Activated naive CD4-positive, alpha-beta T cell treated with anti-CD3 and anti-CD28 coated beads, Interleukin-2, amount 50 U/mL, for 16 hours (primary cell): ENCODE measurements around the gene C16orf87.
"Not testable (repeated sequence)": the region's sequence is repeated elsewhere in the genome, so short reads cannot be mapped to it uniquely, and the experiment has no call there.

Source experiments
- DNase-seq: peaks from one replicate; pipeline ENCODE4 v3.0.0-alpha.2; 2020

The C16orf87 gene, protein sequence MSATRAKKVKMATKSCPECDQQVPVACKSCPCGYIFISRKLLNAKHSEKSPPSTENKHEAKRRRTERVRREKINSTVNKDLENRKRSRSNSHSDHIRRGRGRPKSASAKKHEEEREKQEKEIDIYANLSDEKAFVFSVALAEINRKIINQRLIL

DNA sequence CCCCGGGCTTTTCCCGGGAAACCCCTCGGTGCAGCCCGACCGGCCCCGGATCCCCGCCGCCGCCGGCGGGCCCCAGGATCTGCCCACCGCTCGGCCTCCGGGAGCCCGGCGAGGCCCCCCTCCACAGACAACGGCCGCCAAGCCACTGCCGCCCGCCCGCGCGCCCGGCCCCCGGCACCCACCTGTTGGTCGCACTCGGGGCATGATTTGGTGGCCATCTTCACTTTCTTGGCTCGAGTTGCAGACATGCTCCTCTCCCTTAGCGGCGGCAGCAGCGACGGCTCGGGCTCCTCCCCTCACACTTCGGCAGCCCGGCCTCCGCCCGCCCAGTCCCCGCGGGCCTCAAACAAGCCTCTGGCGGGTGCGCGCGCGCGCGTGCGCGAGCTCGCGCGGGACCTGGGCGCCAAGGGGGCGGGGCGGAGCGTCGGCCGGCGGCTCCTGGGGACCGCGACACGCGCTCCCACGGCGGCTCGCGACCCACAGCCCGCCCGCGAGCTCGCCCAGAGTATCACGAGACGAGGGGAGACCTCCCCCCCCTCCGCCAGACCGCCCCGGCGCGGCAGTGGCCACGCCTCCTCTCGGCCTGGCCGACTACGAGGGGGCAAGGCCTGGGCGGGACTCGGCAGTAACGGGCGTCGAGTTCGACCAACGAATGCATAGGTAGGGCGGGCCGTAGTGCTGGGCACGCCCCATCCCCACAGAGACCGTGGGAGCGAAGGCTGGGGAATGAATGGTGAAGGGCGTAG lies at the start of gene C16orf87:
TSS of gene C16orf87 (minus strand) at position 279 of the 746 bp plus-strand sequence. CDS start at position 248, 31 bp downstream.
- DNase-seq: peak; percentile 92

DNA sequence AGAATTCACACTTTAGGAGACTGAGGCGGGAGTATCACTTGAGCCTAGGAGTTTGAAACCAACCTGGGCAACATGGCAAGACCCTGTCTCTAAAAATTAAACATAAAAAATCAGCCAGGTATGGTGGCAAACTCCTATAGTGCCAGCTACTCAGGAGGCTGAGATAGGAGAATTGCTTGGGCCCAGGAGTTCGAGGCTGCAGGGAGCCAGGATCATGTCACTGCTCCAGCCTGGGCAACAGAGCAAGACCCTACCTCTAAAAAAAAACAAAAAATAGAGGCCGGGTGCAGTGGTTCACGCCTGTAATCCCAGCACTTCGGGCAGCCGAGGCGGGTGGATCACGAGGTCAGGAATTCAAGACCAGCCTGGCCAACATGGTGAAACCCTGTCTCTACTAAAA lies 44.3 kb upstream of the C16orf87 start:
- no peak for DNase-seq

DNA sequence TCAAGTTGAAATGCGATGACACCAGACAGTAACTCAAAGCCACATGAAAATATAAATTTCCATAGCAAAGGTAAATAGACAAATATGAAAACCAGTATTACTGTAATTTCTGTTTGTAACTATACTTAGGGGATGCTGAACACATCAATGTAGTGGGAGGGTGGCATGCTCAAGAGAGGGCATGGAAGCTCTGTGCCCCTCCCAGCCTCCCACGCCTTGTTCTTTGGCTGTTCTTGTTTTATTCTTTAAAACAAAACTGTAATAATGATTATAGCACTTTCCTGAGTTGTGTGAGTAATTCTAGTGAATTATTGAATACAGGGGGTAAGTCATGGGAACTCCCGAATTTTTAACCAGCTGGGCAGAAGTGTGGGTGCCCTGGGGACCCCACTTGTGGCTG lies 42.2 kb upstream of the C16orf87 start:
- no peak for DNase-seq

DNA sequence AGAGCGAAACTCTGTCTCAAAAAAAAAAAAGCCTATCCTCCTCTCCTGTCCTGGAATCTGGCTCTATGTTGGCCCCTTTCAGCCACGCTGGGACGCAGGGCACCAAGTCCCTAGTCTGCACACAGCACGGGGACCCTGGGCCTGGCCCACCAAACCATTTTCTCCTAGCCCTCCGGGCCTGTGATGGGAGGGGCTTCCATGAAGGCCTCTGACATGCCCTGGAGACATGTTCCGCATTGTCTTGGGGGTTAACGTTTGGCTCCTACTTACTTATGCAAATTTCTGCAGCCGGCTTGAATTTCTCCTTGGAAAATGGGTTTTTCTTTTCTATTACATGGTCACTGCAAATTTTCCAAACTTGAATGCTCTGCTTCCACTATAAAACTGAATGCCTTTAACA lies 40.6 kb upstream of the C16orf87 start:
- no peak for DNase-seq

DNA sequence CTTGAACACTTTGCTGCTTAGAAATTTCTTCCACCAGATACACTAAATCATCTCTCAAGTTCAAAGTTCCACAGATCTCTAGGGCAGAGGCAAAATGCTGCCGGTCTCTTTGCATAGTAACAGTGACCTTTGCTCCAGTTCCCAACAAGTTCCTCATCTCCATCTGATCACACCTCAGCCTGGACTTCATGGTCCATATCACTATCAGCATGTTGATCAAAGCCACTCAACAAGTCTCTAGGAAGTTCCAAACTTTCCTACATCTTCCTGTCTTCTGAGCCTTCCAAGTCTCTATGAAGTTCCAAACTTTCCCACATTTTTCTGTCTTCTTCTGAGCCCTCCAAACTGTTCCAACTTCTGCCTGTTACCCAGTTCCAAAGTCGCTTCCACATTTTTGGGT lies 37.9 kb upstream of the C16orf87 start:
- DNase-seq: not testable (repeated sequence)

DNA sequence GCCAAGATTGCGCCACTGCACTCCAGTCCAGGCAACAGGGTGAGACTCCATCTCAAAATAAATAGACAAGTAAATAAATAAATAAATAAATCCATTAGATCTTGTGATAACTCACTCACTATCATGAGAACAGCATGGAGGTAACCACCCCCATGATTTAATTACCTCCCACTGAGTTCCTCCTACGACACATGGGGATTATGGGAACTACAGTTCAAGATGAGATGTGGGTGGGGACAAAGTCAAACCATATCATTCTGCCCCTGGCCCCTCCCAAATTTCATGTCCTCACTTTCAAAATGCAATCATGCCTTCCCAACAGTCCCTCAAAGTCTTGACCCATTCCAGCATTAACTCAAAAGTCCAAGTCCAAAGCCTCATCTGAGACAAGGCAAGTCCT lies 36.5 kb upstream of the C16orf87 start:
- DNase-seq: not testable (repeated sequence)

DNA sequence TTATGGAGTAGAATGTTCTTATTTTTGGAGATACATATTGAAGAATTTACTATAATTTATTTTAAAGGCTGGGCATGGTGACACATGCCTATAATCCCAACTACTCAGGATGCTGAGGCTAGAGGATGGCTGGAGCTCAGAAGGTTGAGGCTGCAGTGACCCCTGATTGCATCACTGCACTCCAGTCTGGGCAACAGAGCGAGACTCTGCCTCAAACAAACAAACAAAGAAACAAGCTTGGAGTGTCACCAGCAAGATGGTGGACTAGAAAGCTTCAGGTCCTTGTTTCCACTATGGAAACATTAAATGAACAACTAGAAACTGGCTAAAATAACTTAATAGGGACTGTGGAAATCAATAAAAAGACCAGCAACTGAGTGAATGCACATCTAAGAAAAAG lies 35.3 kb upstream of the C16orf87 start:
- DNase-seq: no peak

DNA sequence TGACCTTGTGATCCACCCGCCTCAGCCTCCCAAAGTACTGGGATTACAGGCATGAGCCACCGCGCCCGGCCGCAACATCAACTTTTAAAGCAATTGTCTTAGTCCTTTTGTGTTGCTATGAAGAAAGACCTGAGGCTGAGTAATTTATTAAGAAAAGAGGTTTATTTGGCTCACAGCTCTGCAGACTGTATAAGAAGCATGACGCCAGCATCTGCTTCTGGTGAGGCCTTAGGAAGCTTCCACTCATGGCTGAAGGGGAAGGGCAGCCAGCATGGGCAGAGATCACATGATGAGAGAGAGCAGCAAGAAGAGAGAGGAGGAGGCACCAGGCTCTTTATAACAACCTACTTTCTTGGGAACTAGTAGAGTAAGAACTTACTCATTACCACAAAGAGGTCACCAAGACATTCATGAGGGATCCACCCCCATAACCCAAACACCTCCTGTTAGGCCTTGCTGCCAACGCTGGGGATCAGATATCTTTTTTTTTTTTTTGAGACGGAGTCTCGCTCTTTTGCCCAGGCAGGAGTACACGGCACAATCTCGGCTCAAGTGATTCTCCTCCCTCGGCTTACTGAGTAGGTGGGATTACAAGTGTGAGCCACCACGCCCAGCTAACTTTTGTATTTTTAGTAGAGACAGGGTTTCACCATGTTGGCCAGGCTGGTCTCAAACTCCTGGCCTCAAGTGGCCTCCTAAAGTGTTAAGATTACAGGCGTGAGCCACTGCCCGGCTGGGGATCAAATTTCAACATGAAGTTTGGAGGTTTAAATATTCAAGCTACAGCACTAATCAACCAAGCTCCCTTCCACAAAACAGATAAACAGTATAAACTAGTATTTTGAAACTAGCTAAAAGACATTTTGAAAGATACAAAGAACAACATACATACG lies 31.8 kb upstream of the C16orf87 start:
- DNase-seq: no peak

DNA sequence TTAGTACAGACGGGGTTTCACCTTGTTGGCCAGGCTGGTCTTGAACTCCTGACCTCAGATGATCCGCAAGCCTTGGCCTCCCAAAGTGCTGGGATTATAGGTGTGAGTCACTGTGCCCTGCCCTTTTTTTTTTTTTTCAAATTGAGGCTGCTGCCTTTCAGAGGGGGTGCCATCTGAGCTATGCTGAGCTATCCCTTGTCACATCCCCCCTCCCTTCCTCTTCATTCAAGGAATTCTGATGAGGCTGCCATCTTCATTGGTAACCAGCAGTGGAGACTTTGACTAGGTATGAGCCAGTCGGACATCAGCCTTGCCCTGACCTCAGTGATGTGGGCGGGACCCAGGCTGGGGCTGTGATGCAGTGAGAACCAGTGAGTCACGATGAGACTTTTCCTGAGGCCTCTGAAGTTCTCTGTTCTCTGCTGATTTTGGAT lies 28.8 kb upstream of the C16orf87 start:
- no peak for DNase-seq

DNA sequence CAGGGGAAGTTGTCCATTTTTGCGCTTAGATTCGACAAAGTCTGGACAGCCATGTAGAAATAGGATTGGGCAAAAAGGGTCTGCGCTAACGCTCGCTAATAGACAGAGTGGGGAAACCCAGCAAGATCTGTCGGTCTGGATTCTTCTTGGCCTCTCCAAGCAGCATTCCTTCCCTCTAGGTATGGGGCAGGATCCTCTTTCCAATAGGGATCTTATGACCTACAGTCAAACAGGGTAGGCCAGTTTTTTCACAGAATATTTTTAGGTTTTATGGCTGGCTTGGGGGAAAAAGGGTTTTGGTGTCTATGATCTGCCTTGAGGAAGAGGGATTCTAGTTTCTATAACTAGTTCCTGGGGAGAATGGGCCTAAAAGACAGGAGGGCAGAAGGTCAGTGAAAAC lies 27.2 kb upstream of the C16orf87 start:
- DNase-seq: no peak

DNA sequence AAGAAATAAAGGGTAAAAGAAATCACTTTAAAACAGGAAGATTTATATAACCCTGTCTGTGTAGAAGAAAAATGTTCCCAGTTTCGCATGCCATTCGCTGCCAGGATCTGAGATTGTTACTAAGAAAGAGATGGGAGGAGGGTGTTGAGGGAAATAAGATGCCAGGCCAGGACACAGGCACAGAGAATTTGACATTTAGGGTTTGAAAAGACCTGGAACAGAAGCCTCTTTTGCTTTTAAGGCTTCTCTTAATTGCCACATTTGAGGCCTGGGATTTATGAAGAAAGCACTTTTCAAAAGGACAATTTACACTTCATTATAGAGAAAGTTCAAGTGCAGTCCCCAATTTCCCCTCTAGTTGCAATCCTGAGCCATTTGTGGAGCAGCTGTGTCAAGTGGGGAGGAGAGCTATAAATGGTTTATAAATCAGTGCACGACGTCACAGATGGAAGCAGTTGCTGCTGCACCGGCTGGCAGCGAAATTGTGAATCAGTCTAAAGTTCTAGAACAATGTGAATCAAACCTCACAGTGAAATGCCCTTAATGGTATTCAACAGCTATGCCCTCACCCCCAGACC lies 26.5 kb upstream of the C16orf87 start:
- no peak for DNase-seq

DNA sequence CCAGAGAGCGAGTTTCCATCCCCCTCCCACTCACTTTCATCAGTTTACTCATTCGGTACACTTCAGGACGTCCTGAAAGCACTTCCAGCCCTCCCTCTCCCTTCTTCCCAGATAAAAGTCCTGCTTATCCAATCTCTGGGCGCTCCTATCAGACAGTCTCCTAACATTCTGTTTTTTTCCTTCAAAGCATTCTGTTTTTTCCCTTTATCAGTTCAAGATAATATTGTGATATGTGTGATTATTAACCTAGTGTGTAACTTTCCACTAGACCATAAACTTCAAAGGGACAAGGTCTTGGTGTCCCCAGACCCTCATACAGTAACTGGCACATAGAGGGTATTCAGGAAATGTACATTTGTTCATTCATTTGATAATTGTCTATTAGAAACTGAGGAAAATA lies 24.4 kb upstream of the C16orf87 start:
- no peak for DNase-seq

DNA sequence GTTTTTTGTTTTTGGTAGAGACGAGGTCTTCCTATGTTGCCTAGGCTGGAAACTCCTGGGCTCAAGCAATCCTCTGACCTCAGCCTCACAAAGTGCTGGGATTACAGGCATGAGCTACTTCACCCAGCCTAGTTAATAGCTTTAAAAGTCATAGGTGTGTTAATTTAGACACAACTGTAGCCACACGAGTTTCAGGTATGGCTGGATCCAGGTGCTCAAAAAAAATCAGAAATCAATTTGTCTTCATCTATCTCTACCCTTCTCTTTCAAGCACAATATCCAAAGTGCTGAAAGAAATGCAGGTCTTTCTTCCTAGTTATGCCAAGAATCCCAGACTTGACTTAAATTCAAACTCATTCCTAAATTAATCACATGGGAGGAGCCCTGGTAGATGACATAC lies 23.9 kb upstream of the C16orf87 start:
- no peak for DNase-seq

DNA sequence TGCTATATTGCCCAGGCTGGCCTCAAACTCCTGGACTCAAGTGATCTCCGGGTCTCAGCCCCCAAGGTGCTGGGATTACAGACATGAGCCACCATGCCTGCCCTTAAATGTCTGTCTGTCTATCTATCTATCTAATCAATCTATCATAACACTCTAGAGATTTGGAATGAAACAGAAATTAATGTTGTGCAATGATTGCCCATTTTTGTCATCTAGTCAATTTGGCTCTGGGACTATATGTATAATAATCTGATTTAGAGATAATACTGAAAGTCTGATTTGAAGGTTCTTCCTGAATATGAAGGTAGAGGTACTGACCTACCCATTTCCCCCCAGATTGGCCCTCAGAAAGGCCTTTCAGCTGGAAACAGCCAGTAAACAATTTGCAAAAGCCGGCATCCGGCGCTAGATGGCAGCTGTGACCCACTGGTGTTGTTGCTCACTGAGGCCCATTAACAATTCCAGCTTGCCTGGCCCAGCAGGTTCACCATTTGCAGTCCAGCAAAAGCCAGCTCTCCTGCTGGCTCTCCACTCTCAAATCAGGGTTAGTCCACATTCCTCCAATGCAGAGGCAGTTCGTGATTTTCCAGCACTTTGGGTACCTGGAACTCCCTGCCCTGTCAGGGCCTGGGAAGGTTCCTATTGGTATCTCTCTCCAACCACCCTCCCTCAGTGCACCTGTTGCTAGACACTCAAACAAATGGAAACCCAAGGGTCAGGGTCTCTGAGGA lies 22.9 kb upstream of the C16orf87 start:
- peak; percentile 61 for DNase-seq

DNA sequence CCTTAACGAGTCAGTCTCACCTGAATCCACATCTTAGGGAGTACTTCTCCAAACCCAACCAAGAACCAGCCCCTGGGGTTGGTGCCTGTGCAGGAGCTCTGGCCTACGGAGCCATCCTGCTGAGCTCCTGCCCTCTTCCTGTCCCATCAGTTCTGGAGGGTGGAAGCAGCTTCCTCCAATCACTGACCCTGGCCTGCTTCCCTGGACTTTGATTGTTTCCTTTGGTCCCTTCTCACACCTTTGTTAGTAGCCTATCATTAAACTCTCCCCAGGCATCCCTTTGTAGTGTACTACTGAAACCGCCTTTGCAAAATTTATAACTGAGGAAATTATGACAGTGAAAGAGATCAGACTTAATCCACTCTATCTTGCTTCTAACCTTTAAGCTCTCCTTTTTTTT lies 21.1 kb upstream of the C16orf87 start:
- DNase-seq: no peak

DNA sequence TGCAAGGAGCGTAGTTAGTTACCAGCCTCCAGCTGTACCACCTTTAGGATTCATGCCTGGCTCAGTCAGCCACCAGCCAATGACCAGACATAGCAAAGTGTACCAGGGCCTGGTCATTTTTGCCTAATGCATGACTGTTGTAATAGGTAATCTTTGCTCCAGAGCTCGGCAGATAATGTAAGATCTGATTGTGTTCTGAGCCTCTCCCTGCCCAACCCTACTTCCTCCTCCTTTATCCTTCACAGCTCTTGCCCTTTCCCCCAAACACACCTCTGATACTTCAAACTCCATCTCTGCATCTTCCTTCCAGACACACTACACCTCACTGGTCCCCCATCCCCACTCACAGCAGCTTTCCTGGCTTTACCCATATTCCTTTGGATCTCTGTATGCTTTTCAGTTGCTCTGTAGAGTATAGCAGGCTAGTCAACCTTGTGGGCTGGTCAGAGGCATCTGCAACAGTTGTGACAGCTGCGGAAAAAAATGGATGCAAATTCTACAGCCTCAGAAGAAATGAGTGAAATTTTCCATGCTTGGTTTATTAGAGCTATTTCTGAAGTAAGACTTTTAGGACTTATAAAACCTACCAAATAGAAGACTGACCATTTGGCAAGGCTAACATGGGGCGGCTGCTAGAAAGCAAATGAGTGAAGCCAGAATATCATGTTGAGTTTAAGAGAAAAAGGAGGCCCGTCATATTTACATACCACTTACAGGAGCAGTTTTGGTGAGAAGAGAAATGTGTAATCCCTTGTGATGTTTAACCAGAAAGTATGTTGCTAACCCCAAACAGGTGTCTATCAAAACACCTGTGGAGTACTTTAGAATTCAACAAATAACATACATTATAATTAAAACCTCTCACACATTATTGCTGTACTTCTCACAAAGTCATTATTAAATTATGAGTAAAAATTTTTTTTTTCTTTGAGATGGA lies 19.9 kb upstream of the C16orf87 start:
- DNase-seq: no peak

DNA sequence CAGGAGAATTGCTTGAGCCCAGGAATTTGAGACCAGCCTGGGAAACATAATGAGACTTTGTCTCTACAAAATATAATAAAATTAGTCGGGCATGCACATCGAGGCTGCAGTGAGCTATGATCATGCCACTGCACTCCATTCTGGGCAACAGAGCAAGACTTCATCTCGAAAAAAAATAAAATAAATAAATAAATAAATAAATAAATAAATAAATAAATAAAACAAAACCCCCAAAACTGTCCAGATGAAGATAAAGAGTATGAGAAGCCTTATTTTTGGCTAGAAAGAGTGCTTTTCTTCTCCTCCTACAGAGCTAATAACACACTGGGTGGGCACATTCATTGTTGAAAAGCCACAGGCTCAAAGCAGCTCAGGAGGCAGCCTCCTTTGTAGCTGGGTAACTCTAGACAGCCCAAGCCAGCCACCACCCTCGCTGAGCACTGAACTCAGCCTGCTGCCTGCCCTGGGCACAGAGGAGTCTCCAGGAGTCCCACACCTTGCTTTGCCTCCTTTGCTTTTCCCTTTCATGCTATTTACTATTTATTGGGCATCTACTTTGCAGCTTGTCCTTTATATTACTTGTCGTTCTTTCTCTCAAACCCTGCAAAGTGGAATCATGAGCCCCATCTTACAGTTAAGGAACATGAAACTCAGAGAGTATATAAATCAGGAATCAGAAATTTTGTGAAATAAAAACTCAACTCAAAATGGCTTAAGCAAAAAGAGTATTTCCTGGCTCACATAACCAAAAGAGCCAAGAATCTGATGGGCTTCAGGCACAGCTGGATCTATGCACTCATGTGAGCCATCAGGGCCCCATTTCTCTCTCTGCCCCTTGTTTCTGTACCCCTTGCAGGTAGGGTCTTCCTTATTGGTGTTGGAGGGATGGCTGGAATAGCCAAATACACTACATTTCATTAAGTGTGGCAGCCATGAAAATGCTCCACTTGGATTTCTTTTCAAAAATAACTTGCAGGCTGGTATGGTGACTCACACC lies 18.1 kb upstream of the C16orf87 start:
- DNase-seq: no peak

DNA sequence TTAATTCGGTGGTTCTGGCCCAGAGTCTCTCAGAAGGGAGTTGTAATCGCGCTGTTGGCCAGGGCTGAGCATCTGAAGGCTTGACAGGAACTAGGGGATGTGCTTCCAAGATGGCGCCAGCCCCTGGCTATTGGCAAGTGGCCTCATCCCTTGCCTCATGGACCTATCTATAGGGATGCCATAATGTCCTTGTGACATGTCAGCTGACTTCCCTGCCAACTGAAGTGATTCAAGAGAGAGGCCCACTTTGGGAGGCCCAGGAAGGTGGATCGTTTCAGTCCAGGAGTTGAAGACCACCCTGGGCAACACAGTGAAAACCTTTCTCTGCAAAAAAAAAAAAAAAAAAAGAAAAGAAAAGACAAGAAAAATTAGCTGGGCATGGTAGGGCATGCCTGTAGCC lies 15.0 kb upstream of the C16orf87 start:
- DNase-seq: no peak

DNA sequence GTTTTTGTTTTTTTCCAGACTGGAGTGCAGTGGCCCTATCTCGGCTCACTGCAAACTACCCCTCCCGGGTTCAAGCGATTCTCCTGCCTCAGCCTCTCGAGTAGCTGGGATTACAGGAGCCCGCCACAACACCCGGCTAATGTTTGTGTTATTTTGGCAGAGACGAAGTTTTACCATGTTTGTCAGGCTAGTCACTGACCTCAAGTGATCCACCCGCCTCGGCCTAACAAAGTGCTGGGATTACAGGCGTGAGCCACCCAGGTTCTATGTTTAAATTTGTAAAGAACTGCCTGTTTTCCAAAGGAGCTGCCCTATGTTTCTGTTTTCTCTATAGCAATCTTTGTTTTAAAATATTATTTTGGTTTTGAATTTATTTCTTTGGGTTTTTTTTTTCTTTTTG lies 13.8 kb upstream of the C16orf87 start:
- no peak for DNase-seq
